ENCODE results near the gene FSD1.
"Not testable (repeated sequence)": the region's sequence is repeated elsewhere in the genome, so short reads cannot be mapped to it uniquely, and the experiment has no call there.

The FSD1 gene

GRCh38 chr19:4278419-4279266, 25.8 kb upstream of the FSD1 start, which contains the start of gene SHD:
SHD (plus strand) TSS chr19:4279266; CDS start chr19:4280064, 798 bp downstream.
- no peak for TF ChIP-seq CTCF (conservative IDR thresholded peaks at IDR 0.05)
- H3K27ac ChIP-seq: no peak within 1 kb of the TSS

DNA sequence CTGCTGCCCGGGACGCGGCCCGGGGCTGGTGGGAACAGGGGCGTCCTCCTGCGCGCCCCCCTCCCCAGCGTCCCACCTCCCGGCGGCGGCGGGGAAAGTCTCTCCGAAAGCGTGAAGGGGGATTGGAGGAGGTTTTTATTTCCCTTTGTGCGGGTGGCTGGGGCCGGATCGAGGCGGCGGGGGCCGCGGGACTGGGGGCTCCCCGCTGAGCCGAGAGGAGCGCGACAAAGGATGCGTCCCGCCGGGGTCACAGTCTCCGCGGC, 25.2 kb upstream of the FSD1 start:
- H3K27ac ChIP-seq: no peak overlapping the region
- no peak for TF ChIP-seq CTCF (conservative IDR thresholded peaks at IDR 0.05)

DNA sequence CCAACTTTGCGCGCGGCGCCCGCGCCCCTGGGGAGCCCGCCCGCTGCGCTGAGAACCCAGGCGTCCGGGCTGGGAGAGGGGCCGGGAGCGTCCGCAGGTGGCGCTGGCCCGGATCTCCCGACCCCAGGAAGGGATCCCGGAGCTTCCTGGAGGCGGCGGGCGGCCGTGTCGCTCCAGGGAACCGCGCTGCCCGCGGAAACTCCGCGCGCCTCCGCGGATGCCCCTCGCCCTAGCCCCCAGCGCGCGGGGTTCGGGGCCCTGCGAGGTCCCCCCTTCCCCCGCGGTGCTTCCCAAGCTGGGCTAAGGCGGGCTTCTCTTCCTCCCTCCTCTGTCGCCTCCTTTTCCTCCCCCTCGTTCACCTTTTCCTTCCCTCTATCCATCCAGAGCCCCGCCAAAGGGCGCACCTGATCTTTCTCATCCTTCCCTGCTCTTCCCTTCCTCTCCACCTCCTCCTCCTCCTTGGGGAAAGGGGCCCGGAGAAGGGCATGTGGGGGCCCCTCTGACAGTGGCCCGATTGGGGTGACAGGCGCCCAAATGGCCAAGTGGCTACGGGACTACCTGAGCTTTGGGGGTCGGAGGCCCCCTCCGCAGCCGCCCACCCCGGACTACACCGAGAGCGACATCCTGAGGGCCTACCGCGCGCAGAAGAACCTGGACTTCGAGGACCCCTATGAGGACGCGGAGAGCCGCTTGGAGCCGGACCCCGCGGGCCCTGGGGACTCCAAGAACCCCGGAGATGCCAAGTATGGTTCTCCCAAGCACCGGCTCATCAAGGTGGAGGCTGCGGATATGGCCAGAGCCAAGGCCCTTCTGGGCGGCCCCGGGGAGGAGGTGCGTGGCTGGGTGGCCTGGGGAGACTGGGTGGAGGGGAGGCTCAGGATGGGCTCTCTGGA, 24.6 kb upstream of the FSD1 start:
- no peak for TF ChIP-seq CTCF (conservative IDR thresholded peaks at IDR 0.05)

DNA sequence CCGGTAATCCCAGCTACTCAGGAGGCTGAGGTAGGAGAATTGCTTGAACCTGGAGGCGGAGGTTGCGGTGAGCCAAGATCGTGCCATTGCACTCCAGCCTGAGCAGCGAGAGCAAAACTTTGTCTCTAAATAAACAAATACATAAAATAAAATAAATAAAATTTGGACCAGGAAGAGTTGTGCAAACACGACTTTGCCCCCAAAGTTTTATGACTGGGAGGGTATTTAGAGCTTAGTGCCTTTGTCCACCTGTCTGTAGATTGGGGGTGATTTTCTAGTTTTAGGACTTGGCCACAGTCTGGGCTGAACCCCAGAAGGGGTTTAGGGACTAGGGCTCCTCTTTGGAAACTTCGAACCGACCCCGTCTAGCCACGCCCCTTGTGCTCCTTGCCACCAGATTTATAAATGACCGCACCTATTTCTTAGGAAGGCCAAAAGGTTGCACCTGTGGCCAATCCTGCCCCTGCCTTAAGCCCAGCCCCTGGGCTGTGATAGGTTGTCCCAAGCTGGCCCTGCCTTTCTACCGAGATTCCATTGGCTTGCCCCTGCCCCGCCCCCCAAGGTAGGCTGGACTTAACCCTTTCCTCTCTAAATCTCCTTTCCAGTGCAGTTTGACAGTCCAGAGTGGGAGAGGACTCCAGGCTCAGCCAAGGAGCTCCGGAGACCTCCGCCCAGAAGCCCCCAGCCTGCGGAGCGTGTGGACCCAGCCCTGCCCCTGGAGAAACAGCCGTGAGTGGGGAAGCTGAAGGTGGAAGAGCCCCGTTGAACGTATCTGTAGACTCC, 20.0 kb upstream of the FSD1 start:
- TF ChIP-seq CTCF (conservative IDR thresholded peaks at IDR 0.05): no peak
- no peak overlapping the region for H3K27ac ChIP-seq

More for the DNA sequence above, 24.6 kb upstream of the FSD1 start:
- H3K27ac ChIP-seq: no peak overlapping the region

DNA sequence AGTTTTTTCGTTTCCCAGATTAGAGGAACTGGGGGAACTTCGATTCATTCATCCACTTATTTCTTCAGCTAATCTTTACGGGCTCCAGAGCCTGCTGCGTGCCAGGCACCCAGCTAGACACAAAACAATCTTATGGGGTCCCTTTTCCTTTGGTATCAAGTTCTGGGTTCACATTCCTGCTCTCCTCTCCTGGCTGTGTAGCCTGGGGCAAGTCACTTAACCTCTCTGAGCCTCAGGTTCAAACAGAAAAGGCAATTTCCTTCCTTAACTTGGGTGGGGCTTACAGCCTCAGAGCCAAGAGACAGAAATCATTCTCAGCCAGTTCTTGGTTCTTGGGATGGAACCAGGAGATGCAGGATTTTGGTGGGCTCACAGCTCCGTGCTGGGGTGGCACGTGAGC, 19.4 kb upstream of the FSD1 start:
- TF ChIP-seq CTCF (conservative IDR thresholded peaks at IDR 0.05): no peak
- no peak overlapping the region for H3K27ac ChIP-seq

- H3K27ac ChIP-seq: not testable (repeated sequence)
These were observed 18.3 kb upstream of the FSD1 start for GRCh38 chr19:4286141-4286540.

DNA sequence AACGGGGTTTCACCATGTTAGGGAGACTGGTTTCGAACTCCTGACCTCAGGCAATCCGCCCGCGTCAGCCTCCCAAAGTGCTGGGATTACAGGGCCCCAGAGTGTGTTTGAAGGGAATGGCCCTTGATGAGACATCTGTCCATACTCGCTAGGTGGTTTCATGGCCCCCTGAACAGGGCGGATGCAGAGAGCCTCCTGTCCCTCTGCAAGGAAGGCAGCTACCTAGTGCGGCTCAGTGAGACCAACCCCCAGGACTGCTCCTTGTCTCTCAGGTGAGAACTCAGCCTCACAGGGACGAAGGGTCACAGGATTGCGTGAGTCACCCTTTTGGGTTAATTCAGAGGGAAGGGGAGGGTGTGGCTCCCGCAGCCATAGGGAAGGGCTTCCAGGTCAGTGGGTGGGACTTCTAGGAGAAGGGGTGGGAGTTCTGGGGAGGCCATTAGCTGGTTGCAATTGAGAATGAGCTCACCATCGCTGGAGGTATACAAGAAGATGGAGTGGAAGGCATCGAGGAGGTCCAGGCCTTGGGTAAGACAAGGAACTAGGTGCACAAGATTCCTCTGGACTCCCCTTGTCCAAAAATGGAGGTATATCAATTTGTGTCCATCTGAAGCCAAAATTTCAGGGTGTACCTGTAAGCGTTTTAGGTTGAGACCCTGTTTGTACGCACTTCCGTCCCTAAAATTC, 16.2 kb upstream of the FSD1 start:
- no peak for TF ChIP-seq CTCF (conservative IDR thresholded peaks at IDR 0.05)

More for the DNA sequence above, 16.2 kb upstream of the FSD1 start:
- H3K27ac ChIP-seq: no peak overlapping the region
